Stimulated activated CD8-positive, alpha-beta memory T cell treated with anti-CD3 and anti-CD28 coated beads, Interleukin-15, amount 100 ng/mL, for 48 hours (primary cell): ENCODE results near the gene MATK.

Experiments used
- DNase-seq, 2 donors: peaks; one replicate each; pipeline ENCODE4 v3.0.0-alpha.2; 2020; ENCODE audit warnings: low read depth in 2 of 2

Gene MATK, protein sequence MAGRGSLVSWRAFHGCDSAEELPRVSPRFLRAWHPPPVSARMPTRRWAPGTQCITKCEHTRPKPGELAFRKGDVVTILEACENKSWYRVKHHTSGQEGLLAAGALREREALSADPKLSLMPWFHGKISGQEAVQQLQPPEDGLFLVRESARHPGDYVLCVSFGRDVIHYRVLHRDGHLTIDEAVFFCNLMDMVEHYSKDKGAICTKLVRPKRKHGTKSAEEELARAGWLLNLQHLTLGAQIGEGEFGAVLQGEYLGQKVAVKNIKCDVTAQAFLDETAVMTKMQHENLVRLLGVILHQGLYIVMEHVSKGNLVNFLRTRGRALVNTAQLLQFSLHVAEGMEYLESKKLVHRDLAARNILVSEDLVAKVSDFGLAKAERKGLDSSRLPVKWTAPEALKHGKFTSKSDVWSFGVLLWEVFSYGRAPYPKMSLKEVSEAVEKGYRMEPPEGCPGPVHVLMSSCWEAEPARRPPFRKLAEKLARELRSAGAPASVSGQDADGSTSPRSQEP

DNA sequence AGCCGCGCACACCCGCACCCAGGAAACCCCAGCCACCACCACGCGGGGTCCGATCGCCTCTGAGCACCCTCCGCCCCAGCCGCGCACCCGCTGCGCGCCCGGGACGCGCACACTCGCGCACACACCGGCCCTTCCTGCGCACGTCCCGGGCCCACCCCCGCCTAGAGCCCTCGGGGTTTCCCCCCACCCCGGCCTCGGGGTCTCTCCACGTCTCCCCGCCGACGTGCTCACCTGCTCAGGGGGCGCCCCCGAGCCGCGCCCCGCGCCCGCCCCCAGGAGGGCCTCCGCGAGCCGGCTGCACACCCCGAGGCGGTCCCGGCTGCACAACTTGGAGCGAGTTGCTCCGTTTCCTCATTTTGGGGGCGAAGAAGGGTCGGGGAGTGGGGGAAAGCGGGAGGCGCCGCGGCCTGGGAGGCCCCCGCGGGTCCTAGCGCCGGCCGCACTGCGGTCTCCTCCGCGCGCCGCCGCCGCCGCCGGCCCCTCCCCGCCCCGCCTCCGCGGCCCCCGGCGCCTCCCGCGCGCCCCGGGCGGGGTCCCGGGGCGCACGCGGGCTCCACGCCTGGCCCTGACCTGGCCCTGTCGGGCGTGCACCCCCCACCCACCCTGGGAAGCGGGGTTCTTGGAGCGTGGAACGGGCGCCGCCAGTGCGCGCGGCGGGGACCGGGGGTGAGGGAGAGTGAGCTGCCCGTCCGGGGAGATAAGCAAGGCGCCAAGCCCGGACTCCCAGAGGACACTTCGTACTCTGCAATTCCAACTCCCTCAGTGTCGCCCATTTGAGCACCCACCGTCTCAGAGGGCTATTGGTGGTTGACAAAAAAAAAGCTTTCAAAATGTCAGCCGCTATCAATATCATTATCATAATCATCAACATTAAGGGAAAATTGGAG is at the start of gene MATK:
MATK (minus strand) TSS at position 444 of the 887 bp plus-strand sequence. CDS start 1,246 bp downstream, outside the sequence.
- DNase-seq = no peak

DNA sequence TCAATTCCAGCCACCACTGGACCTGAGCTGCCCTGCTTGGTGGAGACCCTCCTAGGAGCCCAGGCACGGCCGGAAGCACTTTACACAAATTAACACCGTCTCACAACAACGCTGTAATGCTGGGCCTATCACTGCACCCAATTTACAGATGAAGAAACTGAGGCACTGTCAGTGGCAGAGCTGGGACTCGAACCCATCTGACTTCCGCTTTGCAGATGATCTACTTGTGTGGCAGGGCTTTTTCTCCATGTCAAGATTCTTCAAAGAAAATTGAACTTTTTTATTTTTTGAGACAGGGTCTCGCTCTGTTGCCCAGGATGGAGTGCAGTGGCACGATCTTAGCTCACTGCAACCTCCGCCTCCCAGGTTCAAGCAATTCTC is 48.9 kb upstream of the MATK start:
- no peak for DNase-seq

DNA sequence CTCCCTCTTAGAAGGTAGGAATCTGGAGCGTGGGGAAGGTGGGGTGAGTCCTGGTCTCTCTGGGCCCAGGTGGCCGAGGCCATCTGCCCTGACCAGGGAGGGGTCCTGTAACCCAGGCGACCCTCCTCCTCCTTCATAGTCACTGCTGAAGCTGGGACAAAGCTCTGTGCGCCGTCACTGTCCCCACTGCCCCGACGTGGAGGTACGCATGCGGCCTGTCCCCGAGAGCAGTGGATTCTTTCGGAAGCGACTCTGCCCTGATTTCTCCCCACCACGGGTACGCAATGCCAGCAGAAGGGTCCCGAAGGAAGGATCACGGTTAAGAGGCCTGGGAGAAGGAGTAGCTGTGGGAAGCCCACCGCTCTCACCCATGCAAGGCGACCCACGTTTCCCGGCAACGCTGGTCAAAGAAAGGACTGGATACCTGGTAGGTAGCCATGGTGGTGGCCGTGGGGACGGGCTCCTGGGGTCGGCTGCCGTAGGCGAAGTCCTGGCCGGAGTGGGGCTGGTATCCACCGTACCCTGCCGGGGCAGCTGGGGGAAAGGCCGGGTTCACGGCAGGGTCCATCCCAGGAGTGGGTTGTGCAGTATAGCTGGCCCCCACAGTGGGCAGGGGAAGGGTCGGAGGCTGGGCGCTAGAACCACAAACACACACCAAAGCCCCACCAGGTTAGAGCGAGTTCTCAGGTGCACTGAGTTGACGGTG is 48.3 kb upstream of the MATK start:
- DNase-seq = no peak

DNA sequence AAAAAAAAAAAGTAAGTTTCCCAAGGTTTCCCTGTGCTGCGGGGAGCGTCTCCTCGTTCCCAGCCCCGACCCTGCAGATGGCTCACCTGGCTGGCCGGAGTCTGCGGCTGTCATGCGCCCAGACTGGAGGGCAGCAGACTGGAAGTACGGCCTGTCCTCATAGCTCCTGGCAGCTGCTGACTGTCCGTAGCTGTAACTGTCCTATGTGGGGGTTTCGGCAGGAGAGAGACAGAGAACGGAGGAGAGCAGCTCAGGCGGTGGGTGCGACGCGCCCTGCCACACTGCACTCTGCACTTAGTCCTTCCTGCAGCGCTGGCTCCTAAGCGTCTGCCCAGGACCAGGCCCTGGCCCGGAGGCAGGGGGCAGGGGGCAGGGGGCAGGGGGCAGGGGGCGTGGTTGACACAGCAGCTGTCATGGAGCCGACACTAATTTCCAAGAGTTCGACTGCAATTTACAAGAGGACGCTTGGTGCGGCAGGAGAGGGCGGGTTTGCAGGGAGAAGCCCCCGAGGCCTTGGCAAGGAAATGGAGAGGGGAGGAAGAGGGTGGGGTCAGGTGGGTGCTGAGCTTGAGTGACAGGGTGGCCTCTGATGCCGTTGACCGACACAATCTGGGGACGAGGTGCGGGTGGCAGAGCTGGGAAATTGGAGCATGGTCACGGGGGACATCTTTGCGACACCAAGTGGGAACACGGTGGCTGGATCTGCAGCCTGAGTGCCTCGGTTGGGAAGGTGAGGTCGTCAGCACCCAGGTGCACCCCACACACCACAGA is 47.6 kb upstream of the MATK start:
- no peak for DNase-seq

DNA sequence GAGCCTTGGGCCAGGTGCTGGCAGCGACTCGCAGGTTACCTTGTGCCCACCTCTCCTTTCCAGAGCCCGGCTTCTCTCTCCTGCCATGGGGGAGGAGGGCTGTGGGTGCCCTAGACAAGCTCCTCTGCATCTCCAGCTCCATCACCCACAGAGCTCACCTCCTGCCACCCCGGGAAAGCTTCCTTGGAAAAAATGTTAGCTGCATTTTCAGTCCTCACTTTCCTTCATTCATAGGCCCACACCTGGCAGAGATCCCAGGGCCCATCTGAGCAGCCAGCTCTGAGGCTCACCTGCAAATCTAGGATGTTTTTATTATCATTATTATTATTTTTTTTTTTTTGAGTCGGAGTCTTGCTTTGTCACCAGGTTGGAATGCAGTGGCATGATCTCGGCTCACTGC is 45.8 kb upstream of the MATK start:
- no peak for DNase-seq

GRCh38 chr19:3831601-3832000 is 45.4 kb upstream of the MATK start:
- no peak for DNase-seq

DNA sequence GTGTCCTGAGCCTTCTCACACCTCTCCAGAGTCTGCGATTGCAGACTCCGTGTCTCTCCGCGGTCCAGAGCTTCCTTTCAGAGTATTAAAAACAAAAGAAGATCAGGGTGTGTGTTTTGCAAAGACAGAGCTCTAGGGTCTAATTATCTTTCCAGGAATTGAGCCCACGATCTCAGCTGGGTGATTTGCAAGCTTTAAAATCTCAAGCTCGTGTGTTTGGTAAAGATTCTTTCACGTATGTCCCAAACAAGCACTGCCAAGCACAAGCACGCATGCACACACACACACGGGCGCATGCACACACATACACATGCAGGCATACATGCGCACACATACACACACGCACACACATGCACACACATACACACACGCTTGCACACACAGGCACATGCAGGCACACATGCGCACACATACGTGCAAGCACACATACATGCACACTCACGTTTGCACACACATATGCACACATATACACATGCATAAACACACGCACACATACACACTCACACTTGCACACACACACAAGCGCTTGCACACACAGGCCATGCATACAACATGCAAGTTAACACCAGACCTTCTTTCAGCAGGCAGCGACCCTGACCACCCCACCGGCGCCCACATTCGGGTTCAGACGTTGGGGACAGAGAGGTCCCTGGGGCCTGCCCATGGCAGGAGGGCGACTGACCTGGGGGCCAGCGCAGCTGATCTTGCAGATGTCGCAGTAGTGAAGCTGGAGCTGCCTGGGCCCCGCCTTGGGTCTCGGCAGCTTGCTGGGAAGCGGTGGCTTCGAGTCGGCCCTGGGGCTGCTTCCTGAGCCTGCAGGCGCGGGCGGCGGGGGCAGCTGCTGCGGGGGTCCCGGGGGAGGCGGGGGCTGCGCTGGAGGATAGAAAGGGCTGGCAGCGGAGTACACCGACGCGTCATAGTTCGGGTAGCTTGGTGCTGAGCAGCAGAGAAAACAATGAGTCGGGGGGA is 44.7 kb upstream of the MATK start:
- no peak for DNase-seq

GRCh38 chr19:3827306-3827705 is 41.1 kb upstream of the MATK start:
- no peak for DNase-seq

GRCh38 chr19:3826163-3826562 is 40.0 kb upstream of the MATK start:
- DNase-seq = no peak

DNA sequence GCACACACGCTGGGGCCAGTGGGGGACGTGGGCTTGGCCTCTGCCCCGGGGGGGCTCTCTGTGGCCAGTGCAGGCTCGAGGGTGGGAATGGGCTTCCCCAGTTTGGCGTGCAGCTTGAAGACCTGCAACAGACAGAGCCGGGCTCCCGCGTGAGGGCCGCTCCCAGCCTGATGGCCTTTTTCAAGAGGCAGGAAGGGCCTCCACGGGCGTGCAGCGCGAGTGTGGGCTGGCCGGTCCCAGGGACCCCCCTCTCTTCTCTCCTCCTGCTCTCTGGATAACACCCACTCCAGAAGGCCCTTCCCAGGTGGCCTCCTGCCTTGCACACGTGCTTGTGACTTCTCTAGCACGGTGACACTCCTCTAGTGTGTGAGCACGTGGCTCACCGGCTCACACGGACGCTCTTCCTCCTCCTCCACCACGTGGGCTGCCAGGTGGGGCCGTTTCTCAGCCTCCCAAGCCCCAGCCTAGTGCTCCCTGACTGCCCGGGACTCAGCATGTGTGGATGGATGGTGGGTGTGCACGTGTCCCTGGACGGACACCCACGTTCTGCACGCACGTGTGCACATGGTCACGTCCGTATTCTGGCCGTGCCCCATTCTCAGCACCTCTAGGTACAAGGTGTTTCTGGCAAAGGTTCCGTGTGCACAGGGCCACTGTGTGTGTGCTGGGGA is 39.2 kb upstream of the MATK start:
- DNase-seq = no peak

- DNase-seq = no peak
Measured at GRCh38 chr19:3823350-3823713, 37.2 kb upstream of the MATK start.

DNA sequence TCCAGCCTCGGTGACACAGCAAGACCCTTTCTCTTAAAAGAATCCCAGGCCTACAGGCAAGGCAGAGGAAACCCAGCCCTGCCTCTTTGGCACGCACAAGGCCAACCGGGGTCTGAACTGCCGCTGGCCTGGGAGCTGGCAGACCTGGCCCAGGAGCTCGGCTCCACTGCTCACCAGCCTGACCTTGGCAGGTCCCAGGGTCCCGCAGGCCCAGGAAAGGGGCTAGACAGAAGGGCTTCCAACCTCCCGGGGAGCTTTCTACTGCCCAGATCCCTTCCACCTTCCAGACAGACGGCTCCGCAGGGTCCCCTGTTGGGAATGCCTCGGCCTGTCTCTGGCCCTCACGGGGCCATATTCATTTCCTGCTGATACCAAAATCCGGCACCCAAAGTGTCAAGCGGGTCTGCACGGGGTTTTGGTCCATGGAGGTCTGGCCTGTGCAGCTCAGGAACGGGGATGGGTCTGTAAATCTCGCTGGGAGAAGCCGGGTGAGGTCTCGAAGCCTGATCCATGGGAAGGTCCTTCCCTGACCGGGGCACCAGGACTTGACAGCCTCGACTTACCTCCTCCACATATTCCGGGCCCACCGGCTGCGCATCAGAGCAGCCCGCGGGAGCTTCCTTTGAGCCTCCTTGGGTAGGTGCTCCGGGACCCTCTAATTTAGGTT is 36.6 kb upstream of the MATK start:
- no peak for DNase-seq

DNA sequence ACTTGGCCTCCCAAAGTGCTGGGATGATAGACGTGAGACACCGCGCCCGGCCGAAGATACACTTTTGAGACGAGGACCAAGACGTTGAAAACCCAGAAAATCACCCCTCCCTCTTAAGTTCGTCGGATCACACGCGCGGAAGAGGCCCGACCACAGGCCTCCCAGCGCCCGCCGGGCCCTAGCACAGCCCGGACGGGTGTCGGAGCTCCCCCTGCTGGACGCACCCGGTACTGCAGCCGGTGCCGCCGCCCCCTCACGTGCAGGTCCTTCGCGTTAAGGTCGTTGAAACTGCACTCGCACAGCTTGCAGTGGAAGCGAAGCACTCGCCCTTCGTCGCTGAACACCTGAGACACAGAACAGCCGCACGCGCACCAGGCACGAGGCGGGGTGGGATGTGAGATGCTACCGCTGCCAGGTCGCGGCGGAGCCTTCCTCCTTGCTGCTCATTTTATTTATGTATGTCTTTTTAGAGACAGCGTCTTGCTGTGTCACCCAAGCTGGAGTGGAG is 35.7 kb upstream of the MATK start:
- peak; percentile 77 for DNase-seq

GRCh38 chr19:3821156-3821555 is 35.0 kb upstream of the MATK start:
- DNase-seq = no peak

GRCh38 chr19:3819989-3820388 is 33.8 kb upstream of the MATK start:
- no peak for DNase-seq

DNA sequence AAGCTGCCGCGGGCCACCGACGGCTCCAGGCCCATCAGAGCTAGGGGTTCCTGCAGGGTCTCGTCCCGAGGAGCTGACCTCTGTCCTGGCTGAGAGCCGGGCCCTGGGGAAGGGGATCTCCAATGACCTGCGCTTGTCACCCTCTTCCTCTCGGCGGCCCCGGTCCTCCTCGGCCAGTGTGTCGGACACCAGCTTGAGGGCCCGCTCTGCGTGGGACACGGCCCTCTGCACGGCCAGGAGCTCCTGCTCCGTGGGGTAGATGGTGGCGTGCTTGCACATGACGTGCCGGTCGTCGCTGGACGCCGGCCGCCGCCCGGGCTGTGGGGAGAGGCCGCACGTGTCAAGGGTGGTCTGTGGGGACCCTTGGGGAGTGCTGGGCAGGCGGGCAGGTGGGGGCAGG is 32.7 kb upstream of the MATK start:
- DNase-seq = no peak

- peak in 1 of 2 donors; percentile 36 for DNase-seq
Measured at GRCh38 chr19:3818466-3818865, 32.3 kb upstream of the MATK start.

DNA sequence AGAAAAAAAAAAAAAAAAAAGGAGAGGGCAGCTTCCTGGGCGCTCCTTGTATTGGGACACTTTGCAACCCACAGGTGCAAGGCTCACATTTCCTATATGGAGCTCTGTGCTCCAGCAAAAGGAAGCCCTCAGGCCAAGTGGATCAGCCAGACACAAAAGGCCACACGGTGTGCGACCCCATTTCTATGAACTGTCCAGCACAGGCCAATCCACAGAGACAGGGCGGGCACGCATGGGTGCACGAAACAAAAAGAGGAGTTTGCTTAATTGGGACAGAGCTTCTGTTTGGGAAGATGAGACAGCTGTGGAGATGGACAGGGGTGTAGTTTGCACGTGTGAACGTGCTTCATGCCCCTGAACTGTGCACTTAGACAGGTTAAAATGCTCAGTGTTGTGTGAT is 31.6 kb upstream of the MATK start:
- DNase-seq = no peak
